HFFc6 (cell line): ENCODE data around the gene AP4S1. TPM values are rescaled to one million over a fixed set of nuclear protein-coding genes. Genes with fewer than 3 reads are reported as not detected.

Source experiments
- DNase-seq: peaks from one replicate; pipeline ENCODE4 v3.0.0-alpha.2; 2018
- H3K27ac Mint-ChIP-seq: 2 replicates; pipeline ENCODE4 v1.8.0; 2020; ENCODE audit warnings: mild to moderate bottlenecking, mixed read lengths
- H3K27me3 Mint-ChIP-seq: 2 replicates; pipeline ENCODE4 v1.8.0; 2021; ENCODE audit warnings: mild to moderate bottlenecking, moderate library complexity, mixed read lengths; ENCODE audit not compliant: insufficient read depth
- H3K36me3 Mint-ChIP-seq: 2 replicates; pipeline ENCODE4 v1.8.0; 2021; ENCODE audit warnings: low read depth, mixed read lengths
- H3K4me1 Mint-ChIP-seq: 2 replicates; pipeline ENCODE4 v1.8.0; 2020; ENCODE audit warnings: low read depth, mixed read lengths
- H3K4me3 Mint-ChIP-seq: 2 replicates; pipeline ENCODE4 v1.8.0; 2020; ENCODE audit warnings: mild to moderate bottlenecking, moderate library complexity, mixed read lengths
- H3K9me3 Mint-ChIP-seq: 2 replicates; pipeline ENCODE4 v1.8.0; 2020; ENCODE audit warnings: mild to moderate bottlenecking, mixed read lengths
- total RNA-seq, 6 experiments: library from RNA; stranded (reverse); fragmentation: NEBNext Ultra II Directional; extraction: Animal tissue kit (Norgen Biotek cat#: 25700); gene quantifications; 2 replicates in 1 of 6; 3 replicates in 5 of 6; pipeline ENCODE4 v1.2.3, GENCODE V29; 2021
- TF ChIP-seq, protein P1 (sequence below): fragments of 200-600 bp; sonication (generic); IDR thresholded peaks from 2 replicates; pipeline ENCODE4 v1.5.0; 2021; ENCODE audit warnings: antibody characterized with exemption, mild to moderate bottlenecking

Gene AP4S1
- total RNA-seq, 6 experiments from 2014 or later, result 6.5 to 10.0 (median 7.5) TPM

DNA sequence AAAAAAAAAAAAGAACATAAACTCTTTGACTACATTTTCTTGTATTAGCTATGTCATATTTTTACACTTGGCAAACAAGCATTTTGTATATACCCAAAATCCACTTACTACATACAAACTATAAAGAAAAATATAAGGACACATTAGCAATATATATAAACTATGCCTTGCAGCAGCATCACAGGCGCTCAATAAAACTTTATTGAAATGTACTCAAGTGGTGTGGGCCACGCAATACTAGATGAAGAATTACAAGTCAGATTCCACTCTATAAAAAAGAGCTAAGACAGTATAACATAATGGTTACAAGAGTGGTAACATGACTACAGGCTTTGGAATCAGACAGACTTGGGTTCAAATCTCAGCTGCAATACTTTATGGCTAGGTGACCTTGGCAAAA lies 3.1 kb upstream of the AP4S1 start:
- TF ChIP-seq, protein P1, sequence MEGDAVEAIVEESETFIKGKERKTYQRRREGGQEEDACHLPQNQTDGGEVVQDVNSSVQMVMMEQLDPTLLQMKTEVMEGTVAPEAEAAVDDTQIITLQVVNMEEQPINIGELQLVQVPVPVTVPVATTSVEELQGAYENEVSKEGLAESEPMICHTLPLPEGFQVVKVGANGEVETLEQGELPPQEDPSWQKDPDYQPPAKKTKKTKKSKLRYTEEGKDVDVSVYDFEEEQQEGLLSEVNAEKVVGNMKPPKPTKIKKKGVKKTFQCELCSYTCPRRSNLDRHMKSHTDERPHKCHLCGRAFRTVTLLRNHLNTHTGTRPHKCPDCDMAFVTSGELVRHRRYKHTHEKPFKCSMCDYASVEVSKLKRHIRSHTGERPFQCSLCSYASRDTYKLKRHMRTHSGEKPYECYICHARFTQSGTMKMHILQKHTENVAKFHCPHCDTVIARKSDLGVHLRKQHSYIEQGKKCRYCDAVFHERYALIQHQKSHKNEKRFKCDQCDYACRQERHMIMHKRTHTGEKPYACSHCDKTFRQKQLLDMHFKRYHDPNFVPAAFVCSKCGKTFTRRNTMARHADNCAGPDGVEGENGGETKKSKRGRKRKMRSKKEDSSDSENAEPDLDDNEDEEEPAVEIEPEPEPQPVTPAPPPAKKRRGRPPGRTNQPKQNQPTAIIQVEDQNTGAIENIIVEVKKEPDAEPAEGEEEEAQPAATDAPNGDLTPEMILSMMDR, result no peak
- H3K27ac Mint-ChIP-seq, result no peak overlapping the region
- peaks cover 24% of the 10 kb centered on the region for H3K36me3 Mint-ChIP-seq
- DNase-seq, result no peak
- H3K4me1 Mint-ChIP-seq, result peaks cover 40% of the 10 kb centered on the region
- H3K4me3 Mint-ChIP-seq, result no peak overlapping the region
- H3K27me3 Mint-ChIP-seq, result no peaks in the 10 kb centered on the region
- no peaks in the 10 kb centered on the region for H3K9me3 Mint-ChIP-seq

DNA sequence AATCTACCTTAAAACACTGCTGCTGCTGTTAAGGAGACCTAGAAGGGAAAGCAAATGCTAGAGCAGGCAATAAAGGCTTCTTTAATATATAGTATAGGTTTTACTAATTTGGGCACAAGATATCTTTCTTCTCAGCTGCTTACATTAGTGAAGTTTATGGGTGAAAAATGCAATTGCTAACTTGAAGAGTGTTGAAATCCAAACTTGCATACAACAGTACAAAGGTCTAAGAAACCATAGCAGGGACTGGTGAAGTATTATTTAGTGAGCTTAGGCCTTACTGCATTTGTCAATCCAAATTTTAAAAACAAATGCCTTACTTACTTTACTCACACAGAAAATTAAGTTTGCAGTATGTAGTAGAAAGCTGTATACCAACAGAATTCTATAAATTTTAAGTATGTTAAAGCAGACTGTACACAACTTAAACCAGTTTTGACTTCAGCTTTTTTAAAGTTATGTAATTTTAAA lies 1.4 kb upstream of the AP4S1 start:
- no peak overlapping the region for H3K27ac Mint-ChIP-seq
- H3K4me3 Mint-ChIP-seq, result peak overlapping the region; percentile 92
- no peaks in the 10 kb centered on the region for H3K9me3 Mint-ChIP-seq
- DNase-seq, result no peak
- H3K27me3 Mint-ChIP-seq, result no peaks in the 10 kb centered on the region
- peaks cover 43% of the 10 kb centered on the region for H3K4me1 Mint-ChIP-seq
- TF ChIP-seq, protein P1, result no peak
- H3K36me3 Mint-ChIP-seq, result peaks cover 20% of the 10 kb centered on the region

DNA sequence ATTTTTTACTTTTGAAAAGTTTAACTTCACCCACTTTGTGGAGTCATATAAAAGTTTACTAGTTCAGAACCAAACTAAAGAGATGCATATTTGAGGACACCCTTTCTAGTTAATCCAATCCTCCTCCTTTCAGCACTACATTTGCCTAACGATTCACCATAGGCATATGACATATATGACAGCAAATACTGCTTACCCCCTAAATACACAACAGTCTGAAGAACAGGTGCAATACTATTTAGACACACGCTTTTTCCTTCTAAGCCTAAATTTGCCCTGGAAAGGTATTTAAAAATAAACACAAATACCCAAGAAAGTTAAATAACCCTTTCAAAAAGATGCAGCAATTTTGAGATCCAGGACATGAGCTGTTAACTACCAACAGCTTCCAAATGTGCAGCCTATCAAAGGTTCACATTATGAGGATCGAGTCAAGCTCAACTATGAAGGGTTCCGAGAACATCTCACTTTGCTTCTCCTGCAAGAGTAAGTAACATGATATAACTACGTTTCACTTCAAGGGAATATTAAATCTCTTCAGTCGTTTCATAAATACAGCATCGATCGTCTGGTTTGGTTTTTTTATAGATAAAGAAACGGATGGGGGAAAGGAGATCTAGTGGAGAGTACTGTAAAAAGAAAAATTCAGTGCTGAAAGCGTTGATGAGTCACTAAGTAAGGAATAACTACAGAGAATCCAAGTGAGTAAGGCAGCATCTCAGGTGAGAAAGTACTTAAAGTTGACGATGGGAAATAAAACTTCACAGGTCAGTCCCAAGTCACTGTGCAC lies 677 bp upstream of the AP4S1 start:
- H3K27me3 Mint-ChIP-seq, result no peaks in the 10 kb centered on the region
- no peaks in the 10 kb centered on the region for H3K9me3 Mint-ChIP-seq
- peak overlapping the region; percentile 92 for H3K4me3 Mint-ChIP-seq
- H3K36me3 Mint-ChIP-seq, result peaks cover 20% of the 10 kb centered on the region
- TF ChIP-seq, protein P1, result no peak
- peaks cover 46% of the 10 kb centered on the region for H3K4me1 Mint-ChIP-seq
- peak; percentile 25 for DNase-seq
- H3K27ac Mint-ChIP-seq, result peak overlapping the region; percentile 83

DNA sequence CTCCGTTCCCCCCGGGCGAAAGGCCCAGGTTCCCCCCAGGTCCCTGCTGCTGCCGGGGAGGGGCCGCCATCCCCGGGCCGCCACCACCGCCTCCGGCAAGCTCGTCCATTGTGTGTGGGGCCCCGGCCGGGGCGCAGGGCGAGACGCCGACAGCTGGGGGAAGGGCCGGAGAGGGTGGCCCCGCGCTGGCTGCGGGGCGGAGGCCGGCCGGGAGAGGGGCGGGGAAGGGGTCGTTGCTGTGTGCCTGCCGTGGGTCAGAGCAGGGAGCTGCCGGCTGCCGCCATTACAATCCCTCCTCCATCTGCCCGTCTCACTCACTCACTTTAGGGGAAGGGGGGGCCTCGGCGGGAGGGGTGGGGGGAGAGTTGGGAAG lies 614 bp downstream of the AP4S1 start, which contains the start of gene STRN3:
Gene STRN3, minus strand, starts transcription at position 303 of the 373 bp plus-strand sequence. Its CDS starts 194 bp downstream, at position 109.
- Mint-ChIP-seq H3K9me3 (no peaks in the 10 kb centered on the region), H3K27me3 (no peaks in the 10 kb centered on the region; the same call in 1 of the 2 replicates), H3K4me1 (peaks cover 49% of the 10 kb centered on the region), H3K4me3 (peak within 1 kb of the TSS; percentile 92), H3K27ac (peak within 1 kb of the TSS; percentile 100), H3K36me3 (peaks cover 15% of the 10 kb centered on the region)
- TF ChIP-seq, protein P1, result no peak
- DNase-seq, result no peak

DNA sequence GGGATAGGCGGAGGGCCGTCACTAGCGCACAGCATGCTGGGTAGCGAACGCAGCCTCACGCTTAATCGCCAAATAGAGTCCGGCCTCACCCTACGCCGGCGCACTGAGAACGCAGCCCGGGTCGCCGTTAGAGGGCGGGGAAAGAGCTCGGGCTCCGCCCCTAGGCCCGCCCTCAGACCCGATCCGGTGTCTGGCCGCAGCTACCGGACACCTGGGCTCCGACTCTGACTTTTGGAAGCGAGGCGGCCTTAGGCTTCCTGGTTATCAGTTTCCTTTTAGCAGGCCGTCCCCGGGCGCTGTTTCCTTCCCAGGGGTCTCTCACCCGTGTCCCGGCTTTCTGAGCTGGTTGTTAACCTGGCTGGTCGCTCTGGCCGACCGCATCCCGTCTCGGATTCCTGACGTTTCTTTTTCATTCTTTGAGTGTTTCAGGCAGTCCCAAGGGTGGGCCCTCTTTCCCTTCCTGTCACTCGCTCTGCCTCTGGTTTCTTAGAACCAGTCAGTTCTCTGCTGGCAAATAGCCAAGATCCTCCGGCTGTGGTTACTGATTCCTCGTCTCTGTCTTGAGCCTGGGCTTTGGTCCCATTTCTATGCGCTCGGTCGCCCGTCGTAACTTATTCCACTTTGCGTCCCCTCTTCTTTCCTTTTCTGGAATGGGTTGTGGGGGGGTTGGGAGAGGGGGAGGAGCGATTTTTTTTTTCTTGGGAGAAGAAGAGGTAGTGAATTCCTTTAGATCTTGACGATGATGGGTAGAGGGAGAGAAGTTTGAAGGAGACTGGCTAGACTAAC lies 1.2 kb downstream of the AP4S1 start:
- peaks cover 10% of the 10 kb centered on the region for H3K36me3 Mint-ChIP-seq
- peaks cover 50% of the 10 kb centered on the region for H3K4me1 Mint-ChIP-seq
- H3K4me3 Mint-ChIP-seq, result peak overlapping the region; percentile 92
- peak; percentile 98 for DNase-seq
- H3K27me3 Mint-ChIP-seq, result no peaks in the 10 kb centered on the region; the same call in 1 of the 2 replicates
- H3K9me3 Mint-ChIP-seq, result no peaks in the 10 kb centered on the region
- peak overlapping the region; percentile 100 for H3K27ac Mint-ChIP-seq
- TF ChIP-seq, protein P1, result peak; percentile 35; the same call in 1 of the 2 replicates
